PC-9 (cell line): ENCODE results near the gene HELZ. TPM values are rescaled to one million over a fixed set of nuclear protein-coding genes. Genes with fewer than 3 reads are reported as not detected.

Experiments used
- BruUV-seq: library from RNA; stranded (reverse); fragments of 400-500 nt; replicated peaks from 2 replicates; lab custom pipeline; 2021; lab: Mats Ljungman, UMichigan
- CTCF ChIA-PET: fragments of 300-600 bp; sonication (Branson Sonifier 250); formaldehyde crosslinking; loops from one replicate; lab custom pipeline; 2022; ENCODE audit warnings: antibody characterized with exemption; lab: Charles Lee
- POLR2A ChIA-PET: fragments of 300-600 bp; sonication (Branson Sonifier 250); formaldehyde crosslinking; loops from one replicate; lab custom pipeline; 2022; ENCODE audit warnings: antibody characterized with exemption; ENCODE audit not compliant: unreplicated experiment; lab: Charles Lee
- DNase-seq, 2 experiments: peaks; one replicate each; pipeline versions ENCODE4 v3.0.0 to v3.0.0-alpha.2; 2015 to 2022; ENCODE audit warnings: mixed read lengths in 1 of 2
- H2AFZ ChIP-seq: fragments of 200-600 bp; sonication (generic); 2 replicates; pipeline ENCODE4 v1.8.1; 2017; ENCODE audit warnings: antibody characterized with exemption
- H3F3A ChIP-seq: fragments of 200-600 bp; sonication (generic); 2 replicates; pipeline ENCODE4 v1.8.1; 2017; ENCODE audit warnings: antibody characterized with exemption, mild to moderate bottlenecking, low read depth; ENCODE audit not compliant: insufficient read depth
- H3K27ac ChIP-seq: fragments of 200-600 bp; sonication (generic); 2 replicates; pipeline ENCODE4 v1.6.1; 2016; ENCODE audit warnings: mixed run types
- H3K27me3 ChIP-seq: fragments of 200-600 bp; sonication (generic); 2 replicates; pipeline ENCODE4 v1.6.1; 2016; ENCODE audit warnings: low read depth, mixed run types; ENCODE audit not compliant: insufficient read depth
- H3K36me3 ChIP-seq: fragments of 200-600 bp; sonication (generic); 2 replicates; pipeline ENCODE4 v1.6.1; 2016; ENCODE audit warnings: low read depth, mixed run types
- H3K4me1 ChIP-seq: fragments of 200-600 bp; sonication (generic); replicated peaks from 2 replicates; pipeline ENCODE4 v1.6.1; 2016; ENCODE audit warnings: mixed run types; ENCODE audit not compliant: insufficient read depth
- H3K4me2 ChIP-seq: fragments of 200-600 bp; sonication (generic); 2 replicates; pipeline ENCODE4 v1.6.1; 2017; ENCODE audit warnings: mixed run types
- H3K4me3 ChIP-seq: fragments of 200-600 bp; sonication (generic); 2 replicates; pipeline ENCODE4 v1.6.1; 2016; ENCODE audit warnings: mixed run types
- H3K79me2 ChIP-seq: fragments of 200-600 bp; sonication (generic); 2 replicates; pipeline ENCODE4 v1.6.1; 2017; ENCODE audit warnings: low read depth, mixed run types
- H3K9me2 ChIP-seq: fragments of 200-600 bp; sonication (generic); 2 replicates; pipeline ENCODE4 v1.8.1; 2017; ENCODE audit warnings: mild to moderate bottlenecking; ENCODE audit not compliant: insufficient read depth
- H3K9me3 ChIP-seq: fragments of 200-600 bp; sonication (generic); 2 replicates; pipeline ENCODE4 v1.8.1; 2016; ENCODE audit warnings: low read depth; ENCODE audit not compliant: insufficient read depth
- H4K20me1 ChIP-seq: fragments of 200-600 bp; sonication (generic); 2 replicates; pipeline ENCODE4 v1.8.1; 2017; ENCODE audit not compliant: insufficient read depth
- EZH2 ChIP-seq: fragments of 200-600 bp; sonication (generic); IDR thresholded peaks from 2 replicates; pipeline ENCODE4 v1.8.0; 2017; ENCODE audit warnings: antibody characterized with exemption, low read depth
- intact Hi-C: fragments of 100-400 bp; cut with micrococcal nuclease; formaldehyde crosslinking; loops from one replicate; pipeline ENCODE4 v1.10.0; 2022; ENCODE audit not compliant: unreplicated experiment
- total RNA-seq: library from RNA; stranded (reverse); gene quantifications from 2 replicates; pipeline ENCODE4 v1.2.3, GENCODE V29; 2021
- TF ChIP-seq, protein P1 (sequence below): fragments of 200-600 bp; sonication (generic); conservative IDR thresholded peaks from 2 replicates; pipeline ENCODE4 v1.6.1; 2017; ENCODE audit warnings: mixed run types, antibody characterized with exemption, mild to moderate bottlenecking, moderate library complexity

Gene HELZ
- total RNA-seq, 1 experiment from 2014 or later, result 38.0 TPM

DNA sequence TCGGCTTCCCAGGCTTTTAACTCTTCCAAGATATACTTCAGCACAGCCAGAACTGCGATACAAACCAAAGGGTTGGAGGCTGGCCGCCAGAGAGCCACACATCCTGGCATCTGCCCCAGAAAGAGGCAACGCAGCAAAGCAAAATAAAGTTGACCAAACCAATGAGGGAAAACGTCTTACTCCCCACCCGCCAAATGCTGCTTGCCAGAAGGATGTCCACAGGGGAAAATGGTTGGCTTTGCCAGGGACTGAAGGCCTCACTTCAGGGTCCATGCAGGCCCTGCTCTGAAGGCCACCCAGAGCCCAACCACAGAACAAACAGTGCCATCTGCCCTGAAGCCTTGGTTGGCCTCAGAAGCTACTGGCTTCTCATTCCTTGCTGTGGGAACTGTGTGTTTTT is 185.6 kb downstream of the HELZ start:
- H3K4me2 ChIP-seq, result no peak overlapping the region
- H4K20me1 ChIP-seq, result no peaks in the 10 kb centered on the region
- no peaks in the 10 kb centered on the region for H3K79me2 ChIP-seq
- no peak overlapping the region for H2AFZ ChIP-seq
- TF ChIP-seq, protein P1, sequence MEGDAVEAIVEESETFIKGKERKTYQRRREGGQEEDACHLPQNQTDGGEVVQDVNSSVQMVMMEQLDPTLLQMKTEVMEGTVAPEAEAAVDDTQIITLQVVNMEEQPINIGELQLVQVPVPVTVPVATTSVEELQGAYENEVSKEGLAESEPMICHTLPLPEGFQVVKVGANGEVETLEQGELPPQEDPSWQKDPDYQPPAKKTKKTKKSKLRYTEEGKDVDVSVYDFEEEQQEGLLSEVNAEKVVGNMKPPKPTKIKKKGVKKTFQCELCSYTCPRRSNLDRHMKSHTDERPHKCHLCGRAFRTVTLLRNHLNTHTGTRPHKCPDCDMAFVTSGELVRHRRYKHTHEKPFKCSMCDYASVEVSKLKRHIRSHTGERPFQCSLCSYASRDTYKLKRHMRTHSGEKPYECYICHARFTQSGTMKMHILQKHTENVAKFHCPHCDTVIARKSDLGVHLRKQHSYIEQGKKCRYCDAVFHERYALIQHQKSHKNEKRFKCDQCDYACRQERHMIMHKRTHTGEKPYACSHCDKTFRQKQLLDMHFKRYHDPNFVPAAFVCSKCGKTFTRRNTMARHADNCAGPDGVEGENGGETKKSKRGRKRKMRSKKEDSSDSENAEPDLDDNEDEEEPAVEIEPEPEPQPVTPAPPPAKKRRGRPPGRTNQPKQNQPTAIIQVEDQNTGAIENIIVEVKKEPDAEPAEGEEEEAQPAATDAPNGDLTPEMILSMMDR, result no peak
- no peak for TF ChIP-seq EZH2
- ChIA-PET POLR2A (no interaction called here), CTCF (no interaction called here)
- H3K27ac ChIP-seq, result no peak overlapping the region
- intact Hi-C loops, result no loop called here
- no TSS peak for BruUV-seq
- DNase-seq, result no peak
- no peaks in the 10 kb centered on the region for H3K9me2 ChIP-seq
- H3K36me3 ChIP-seq, result no peaks in the 10 kb centered on the region
- H3K9me3 ChIP-seq, result no peaks in the 10 kb centered on the region
- no peaks in the 10 kb centered on the region for H3K4me1 ChIP-seq
- no peaks in the 10 kb centered on the region for H3F3A ChIP-seq
- H3K27me3 ChIP-seq, result no peaks in the 10 kb centered on the region
- no peak overlapping the region for H3K4me3 ChIP-seq

DNA sequence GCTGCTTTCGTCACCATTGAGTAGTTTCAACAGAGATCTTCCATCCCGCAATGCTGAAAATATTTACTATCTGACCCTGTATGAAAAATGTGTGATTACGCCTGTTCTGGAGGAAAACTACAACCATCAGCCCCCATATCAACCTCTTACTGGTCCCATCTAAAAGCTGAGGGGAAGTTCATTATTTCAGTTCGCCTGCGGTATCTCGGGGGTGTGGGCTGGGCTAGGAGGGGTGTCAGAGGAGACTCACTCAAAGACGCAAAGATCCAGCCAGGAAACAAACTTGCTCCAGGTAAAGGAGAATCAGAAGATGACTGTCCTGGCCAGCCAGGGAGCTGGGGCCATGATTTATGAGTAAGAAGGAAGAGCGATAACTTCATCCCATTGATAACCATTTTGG is 187.0 kb downstream of the HELZ start:
- CTCF ChIA-PET, result no interaction called here

DNA sequence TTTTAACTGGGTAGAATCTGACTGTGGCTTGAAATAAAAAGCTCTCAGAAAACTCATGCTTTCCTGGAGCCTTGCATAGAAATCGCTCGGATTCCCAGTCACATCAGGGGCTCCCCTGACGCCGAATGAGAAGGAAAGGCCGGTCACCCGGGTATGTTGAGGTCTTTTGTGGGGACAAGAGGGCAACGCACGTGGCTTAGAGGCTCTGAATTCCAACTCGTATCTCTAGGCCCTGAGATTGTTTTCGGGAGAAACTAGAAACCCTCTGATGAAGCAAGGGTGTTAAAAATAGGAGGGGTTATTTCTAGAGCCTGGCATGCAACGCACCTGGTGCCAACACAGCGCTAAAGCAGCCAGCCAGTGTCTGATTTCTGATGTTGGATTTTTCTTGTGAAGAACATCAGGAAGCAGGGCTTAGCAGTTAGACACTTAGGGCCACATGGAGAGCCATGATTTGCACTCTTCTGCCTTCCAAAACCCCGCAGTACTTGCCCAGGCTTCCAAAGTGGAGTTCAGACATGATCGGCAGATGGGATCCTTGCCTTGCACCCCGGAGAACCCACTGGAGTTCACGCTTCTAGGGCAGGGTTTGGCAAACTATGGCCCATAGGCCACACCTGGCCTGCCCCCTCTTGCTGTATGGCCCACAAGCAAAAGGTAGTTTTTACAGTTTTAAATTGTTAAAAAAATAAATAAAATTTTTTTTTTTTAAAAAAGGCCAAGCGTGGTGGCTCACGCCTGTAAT is 188.1 kb downstream of the HELZ start:
- ChIA-PET CTCF (interaction anchor here (0.7 kb wide), 1 partner anchor 53 kb away, joined by 3 read pairs; no protein-coding TSS in a partner anchor), POLR2A (no interaction called here)
- Histone ChIP-seq H3K36me3 (no peaks in the 10 kb centered on the region), H3K4me1 (no peaks in the 10 kb centered on the region), H4K20me1 (no peaks in the 10 kb centered on the region), H3K9me2 (no peaks in the 10 kb centered on the region), H2AFZ (no peak overlapping the region), H3K27ac (no peak overlapping the region), H3F3A (no peaks in the 10 kb centered on the region), H3K4me2 (no peak overlapping the region), H3K9me3 (no peaks in the 10 kb centered on the region), H3K4me3 (no peak overlapping the region), H3K27me3 (no peaks in the 10 kb centered on the region), H3K79me2 (no peaks in the 10 kb centered on the region)
- BruUV-seq, result no TSS peak
- DNase-seq, result no peak
- intact Hi-C loops, result no loop called here
- TF ChIP-seq, protein P1, result no peak
- TF ChIP-seq EZH2, result no peak

More for the DNA sequence above, 187.0 kb downstream of the HELZ start:
- BruUV-seq, result no TSS peak
- H3K4me3 ChIP-seq, result no peak overlapping the region
- TF ChIP-seq EZH2, result no peak
- TF ChIP-seq, protein P1, result no peak
- H3K9me2 ChIP-seq, result no peaks in the 10 kb centered on the region
- intact Hi-C loops, result no loop called here
- no peak overlapping the region for H2AFZ ChIP-seq
- no peak overlapping the region for H3K4me2 ChIP-seq
- no peaks in the 10 kb centered on the region for H3K27me3 ChIP-seq
- H3K79me2 ChIP-seq, result no peaks in the 10 kb centered on the region
- DNase-seq, result no peak
- no peak overlapping the region for H3K27ac ChIP-seq
- no peaks in the 10 kb centered on the region for H3K36me3 ChIP-seq
- no peaks in the 10 kb centered on the region for H4K20me1 ChIP-seq
- no peaks in the 10 kb centered on the region for H3K4me1 ChIP-seq
- POLR2A ChIA-PET, result interaction anchor here (0.7 kb wide), 1 partner anchor 82 kb away, joined by 7 read pairs; no protein-coding TSS in a partner anchor
- no peaks in the 10 kb centered on the region for H3K9me3 ChIP-seq
- H3F3A ChIP-seq, result no peaks in the 10 kb centered on the region
